ENCODE measurements around the gene FAM98B. TPM values are rescaled to one million over a fixed set of nuclear protein-coding genes. Genes with fewer than 3 reads are reported as not detected.
A peak's percentile ranks its signal among the peaks of the same experiment; 100 is the strongest.

Gene FAM98B
- polyA plus RNA-seq, 3 donors, result 80.1 to 97.1 (median 87.2) TPM

DNA sequence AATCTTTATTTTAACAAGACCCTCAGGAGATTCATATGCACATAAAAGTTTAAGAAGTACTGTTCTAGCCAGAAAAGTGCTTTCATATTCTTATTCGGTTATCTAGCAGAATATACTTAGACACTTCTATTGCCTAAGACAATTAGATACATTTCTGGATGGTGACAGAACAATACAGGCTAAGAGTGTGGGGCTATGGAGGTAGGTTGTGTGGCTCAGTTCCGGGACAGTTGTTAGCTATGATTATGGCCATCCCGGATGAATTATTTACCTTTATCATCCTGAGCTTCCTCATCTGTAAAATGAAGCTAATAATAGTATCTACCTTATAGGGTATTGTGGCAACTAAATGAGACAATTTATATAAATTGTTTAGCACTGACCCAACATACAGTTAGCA, 6.6 kb downstream of the FAM98B start:
- DNase-seq (ENCODE audit: low read depth in 3 of 3, low spot score in 2 of 3), result no peak

DNA sequence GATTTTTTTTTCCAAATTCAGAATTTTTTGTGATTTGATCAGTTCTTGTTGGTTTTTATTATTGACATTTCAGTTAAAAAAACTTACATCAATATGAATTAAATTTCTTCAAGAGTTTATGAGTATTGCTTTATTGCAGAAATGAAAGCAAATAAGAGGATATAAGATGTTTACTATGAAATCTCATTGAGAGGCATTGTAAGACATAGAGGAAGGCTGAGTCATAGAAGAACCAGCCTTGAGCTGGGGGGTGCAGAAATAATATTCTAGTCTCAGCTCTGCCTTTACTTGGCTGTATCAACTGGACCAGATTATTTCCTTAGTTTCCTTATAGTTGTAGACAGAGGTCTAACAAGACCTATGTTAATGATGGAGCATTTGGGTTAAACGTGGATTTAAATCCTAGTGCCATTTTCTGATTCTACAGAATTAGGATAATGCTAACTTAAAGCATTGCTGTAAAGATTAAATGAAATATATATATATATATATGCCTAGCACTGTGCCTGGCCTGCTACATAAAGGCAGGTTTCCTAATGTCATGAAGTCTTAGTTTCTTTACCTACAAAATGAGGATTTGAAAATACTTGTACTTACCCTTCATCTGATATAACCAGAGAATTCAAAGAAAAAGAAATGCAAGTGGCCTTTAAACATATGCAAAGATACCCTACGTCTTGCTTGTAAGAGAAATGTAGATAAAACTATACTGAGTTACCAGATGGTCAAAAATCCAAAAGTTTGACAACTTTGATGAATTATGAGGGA, 7.3 kb downstream of the FAM98B start:
- DNase-seq (ENCODE audit: low read depth in 3 of 3, low spot score in 2 of 3), result no peak

DNA sequence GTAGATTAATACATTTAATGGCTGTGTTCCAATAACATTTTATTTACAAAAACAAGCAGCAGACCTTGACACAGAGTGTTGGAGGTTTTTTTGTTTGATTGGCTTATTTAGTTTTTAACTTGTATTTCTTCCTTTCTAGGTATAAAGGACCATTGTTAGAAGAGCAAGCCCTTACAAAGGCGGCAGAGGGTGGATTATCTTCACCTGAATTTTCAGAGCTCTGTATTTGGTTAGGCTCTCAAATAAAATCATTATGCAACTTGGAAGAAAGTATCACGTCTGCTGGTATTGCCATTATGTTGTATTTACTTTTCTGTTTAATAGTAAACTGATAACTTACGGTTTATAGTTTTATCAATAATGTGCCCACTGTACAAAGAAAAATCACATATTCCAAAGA, 10.0 kb downstream of the FAM98B start:
- no peak for DNase-seq (ENCODE audit: low read depth in 3 of 3, low spot score in 2 of 3)

DNA sequence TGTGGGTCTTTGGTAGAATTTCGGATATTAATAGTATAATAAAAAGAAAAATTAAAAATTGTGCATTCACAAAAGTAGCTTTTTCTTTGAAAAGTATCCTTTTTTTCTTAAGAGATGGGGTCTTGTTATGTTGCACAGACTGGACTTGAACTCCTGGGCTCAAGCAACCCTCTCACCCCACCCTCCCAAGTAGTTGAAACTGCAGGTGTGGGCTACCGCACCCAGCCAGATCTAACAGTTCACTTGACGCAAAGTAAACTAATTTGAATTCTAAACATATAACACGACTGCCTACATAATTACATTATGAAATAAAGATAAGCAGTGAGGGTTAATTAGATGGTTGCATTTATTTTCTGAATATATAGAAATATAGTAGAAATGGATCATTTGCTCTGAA, 10.7 kb downstream of the FAM98B start:
- DNase-seq (ENCODE audit: low read depth in 3 of 3, low spot score in 2 of 3), result no peak

DNA sequence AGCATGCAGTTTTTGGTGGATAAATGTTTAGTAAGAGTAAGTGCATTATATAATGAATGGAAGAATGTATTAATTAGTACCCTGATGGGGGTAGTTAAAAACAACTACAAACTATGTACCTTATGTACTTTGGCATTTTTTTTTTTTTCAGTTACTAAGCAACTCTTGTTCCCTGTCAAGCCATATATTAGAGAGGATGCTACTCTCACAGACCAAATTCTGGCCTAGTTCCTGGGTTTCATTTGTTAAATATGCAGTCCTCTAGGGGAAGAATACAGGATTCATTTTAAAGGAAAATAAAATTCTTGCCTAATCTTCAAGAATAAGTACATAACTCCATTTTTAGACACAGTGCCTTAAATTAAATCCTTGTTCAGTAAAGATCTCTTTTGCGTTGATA, 16.9 kb downstream of the FAM98B start:
- DNase-seq (ENCODE audit: low read depth in 3 of 3, low spot score in 2 of 3), result no peak

- DNase-seq (ENCODE audit: low read depth in 3 of 3, low spot score in 2 of 3), result no peak
Measured at GRCh38 chr15:38471974-38472373, 18.0 kb downstream of the FAM98B start.

- DNase-seq (ENCODE audit: low read depth in 3 of 3, low spot score in 2 of 3), result peak; percentile 16 to 43 (median 34)
Measured at GRCh38 chr15:38474155-38474757, 20.3 kb downstream of the FAM98B start.

GRCh38 chr15:38475361-38475760, 21.4 kb downstream of the FAM98B start:
- DNase-seq (ENCODE audit: low read depth in 3 of 3, low spot score in 2 of 3), result no peak

GRCh38 chr15:38476120-38476519, 22.2 kb downstream of the FAM98B start:
- no peak for DNase-seq (ENCODE audit: low read depth in 3 of 3, low spot score in 2 of 3)

DNA sequence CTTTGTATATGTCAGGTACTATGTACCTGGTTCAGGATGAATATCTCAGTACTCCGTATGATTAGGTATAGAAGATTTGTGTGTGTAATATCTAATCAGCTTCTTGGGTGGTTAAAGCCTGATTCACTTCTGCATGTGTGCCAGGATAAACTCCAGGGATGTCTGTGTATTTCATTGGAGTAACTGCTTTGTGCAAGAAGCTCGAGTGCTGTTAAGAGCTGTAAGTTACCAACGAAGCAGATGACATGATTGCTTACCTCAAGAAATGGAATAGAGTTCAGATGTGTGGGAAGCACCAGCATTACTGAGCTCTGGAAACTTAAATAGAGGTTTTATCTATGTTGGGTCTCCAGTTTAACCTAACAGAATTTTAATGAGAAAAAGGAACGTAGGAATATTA, 23.7 kb downstream of the FAM98B start:
- DNase-seq (ENCODE audit: low read depth in 3 of 3, low spot score in 2 of 3), result no peak

DNA sequence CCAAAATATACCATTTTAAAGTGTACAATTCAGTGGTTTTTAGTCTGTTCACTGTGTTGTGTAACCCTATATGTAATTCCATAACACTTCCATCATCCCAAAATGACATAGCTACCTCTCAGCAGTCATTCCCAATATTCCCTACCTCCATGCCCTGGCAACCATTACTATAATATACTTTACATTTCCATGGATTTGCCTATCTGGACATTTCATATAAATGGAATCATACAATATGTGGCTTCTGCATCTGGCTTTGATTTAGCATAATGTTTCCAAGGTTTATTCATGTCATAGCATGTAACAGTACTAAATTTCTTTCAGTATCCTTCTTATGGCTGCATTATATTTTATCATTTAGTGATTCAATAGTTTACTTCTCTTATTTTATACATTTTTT, 25.3 kb downstream of the FAM98B start:
- no peak for DNase-seq (ENCODE audit: low read depth in 3 of 3, low spot score in 2 of 3)

GRCh38 chr15:38479756-38480155, 25.8 kb downstream of the FAM98B start:
- no peak for DNase-seq (ENCODE audit: low read depth in 3 of 3, low spot score in 2 of 3)

DNA sequence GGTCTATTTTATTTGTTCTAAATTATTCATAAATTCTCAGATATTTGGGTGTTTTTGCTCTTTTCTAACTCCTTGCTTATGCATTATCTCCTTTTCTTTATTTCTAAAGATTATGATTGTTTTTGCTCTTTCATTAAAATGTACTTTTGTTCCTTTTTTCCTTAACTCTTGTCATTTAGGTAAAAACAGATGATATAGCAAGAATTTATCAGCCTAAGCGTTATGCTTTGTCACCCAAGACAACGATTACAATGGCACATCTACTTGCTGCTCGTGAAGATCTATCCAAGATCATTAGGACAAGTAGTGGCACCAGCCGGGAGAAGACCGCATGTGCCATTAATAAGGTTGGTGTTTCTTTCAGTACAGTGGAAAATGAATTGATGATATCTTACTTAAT, 27.2 kb downstream of the FAM98B start:
- DNase-seq (ENCODE audit: low read depth in 3 of 3, low spot score in 2 of 3), result no peak

- no peak for DNase-seq (ENCODE audit: low read depth in 3 of 3, low spot score in 2 of 3)
Measured at GRCh38 chr15:38481761-38482160, 27.8 kb downstream of the FAM98B start.

GRCh38 chr15:38482572-38482971, 28.6 kb downstream of the FAM98B start:
- DNase-seq (ENCODE audit: low read depth in 3 of 3, low spot score in 2 of 3), result no peak

DNA sequence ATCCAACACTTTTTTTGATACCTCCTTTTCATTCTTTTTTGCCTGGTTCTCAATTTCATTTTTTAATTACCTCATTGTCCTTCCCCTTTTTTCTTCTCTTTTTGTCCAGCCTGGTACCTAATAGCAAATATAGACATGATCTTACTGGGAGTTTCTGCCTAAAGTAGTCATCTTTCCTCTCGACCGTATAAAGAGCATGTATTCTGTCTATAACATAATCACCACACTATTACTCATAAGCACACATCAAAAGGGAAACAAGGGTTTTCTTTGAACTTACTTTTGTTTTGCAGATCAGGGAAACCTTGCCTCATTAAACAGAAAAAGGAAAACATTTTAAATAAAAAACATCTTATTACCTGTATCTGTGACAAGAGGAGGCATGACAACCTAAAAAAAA, 33.0 kb downstream of the FAM98B start:
- DNase-seq (ENCODE audit: low read depth in 3 of 3, low spot score in 2 of 3), result no peak

DNA sequence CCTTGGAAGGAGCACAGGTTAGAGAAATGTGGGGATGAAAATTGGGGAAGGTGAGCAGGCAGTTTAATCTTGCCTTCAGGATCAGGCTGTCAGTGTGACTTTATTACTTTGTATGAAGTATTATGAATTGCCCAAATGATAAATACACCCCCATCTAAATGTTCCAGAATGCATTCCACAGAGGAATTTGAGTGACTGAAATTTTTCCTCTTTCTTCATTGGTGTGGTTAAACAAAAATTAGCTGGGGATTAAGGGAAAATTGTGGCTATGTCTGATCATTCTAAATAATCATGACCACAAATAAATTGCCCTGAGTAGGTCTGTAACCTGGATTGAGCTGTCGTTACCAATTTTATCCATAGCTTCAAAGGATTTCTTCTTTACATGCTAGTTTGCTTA, 33.5 kb downstream of the FAM98B start:
- no peak for DNase-seq (ENCODE audit: low read depth in 3 of 3, low spot score in 2 of 3)

- no peak for DNase-seq (ENCODE audit: low read depth in 3 of 3, low spot score in 2 of 3)
Measured at GRCh38 chr15:38490242-38490922, 36.5 kb downstream of the FAM98B start.

- no peak for DNase-seq (ENCODE audit: low read depth in 3 of 3, low spot score in 2 of 3)
Measured at GRCh38 chr15:38496151-38496550, 42.2 kb downstream of the FAM98B start.

GRCh38 chr15:38499651-38500050, 45.7 kb downstream of the FAM98B start:
- DNase-seq (ENCODE audit: low read depth in 3 of 3, low spot score in 2 of 3), result no peak

GRCh38 chr15:38503496-38503895, 49.6 kb downstream of the FAM98B start:
- no peak for DNase-seq (ENCODE audit: low read depth in 3 of 3, low spot score in 2 of 3)
